ENCODE results near the gene LRPAP1.
"Not testable (repeated sequence)": the region's sequence is repeated elsewhere in the genome, so short reads cannot be mapped to it uniquely, and the experiment has no call there.

LRPAP1 gene

DNA sequence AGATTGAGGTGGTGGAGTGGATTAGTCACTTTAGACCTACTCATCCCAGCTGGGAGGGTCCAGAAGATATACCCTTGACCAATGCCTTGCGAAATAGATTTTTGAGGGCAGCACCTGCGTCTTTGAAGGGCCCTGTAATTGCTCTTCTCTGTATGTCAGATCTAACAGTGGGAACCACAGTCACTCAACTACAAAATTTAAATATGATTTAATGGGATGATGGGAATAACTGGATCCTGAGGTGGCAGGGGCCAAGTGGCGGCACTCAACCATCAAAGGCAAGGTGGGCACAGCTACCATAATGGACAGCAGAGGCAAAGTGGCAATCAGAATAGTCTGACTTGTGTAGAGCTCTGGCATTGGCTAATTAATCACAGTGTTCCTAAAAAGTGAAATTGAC lies 76.6 kb downstream of the LRPAP1 start:
- DNase-seq, result not testable (repeated sequence)

Measured in activated T-cell treated with anti-CD3 and anti-CD28 coated beads for 4 hours (primary cell).